ENCODE results near the gene ATP2C1.

ATP2C1 gene

GRCh38 chr3:130941793-130942192 is 47.9 kb downstream of the ATP2C1 start:
- Mint-ChIP-seq H3K27me3 (no peaks in the 10 kb centered on the region), H3K36me3 (ENCODE audit: low read depth) (peaks cover 91% of the 10 kb centered on the region), H3K4me3 (no peak overlapping the region), H3K27ac (no peak overlapping the region), H3K4me1 (ENCODE audit: low read depth) (no peaks in the 10 kb centered on the region), H3K9me3 (no peaks in the 10 kb centered on the region)
- no peak for DNase-seq

GRCh38 chr3:130946882-130947281 is 53.0 kb downstream of the ATP2C1 start:
- peaks cover 91% of the 10 kb centered on the region for H3K36me3 Mint-ChIP-seq (ENCODE audit: low read depth)
- H3K4me1 Mint-ChIP-seq (ENCODE audit: low read depth), result peaks cover 12% of the 10 kb centered on the region
- H3K4me3 Mint-ChIP-seq, result no peak overlapping the region

GRCh38 chr3:130948001-130948773 is 54.3 kb downstream of the ATP2C1 start:
- Mint-ChIP-seq H3K9me3 (no peaks in the 10 kb centered on the region), H3K4me3 (no peak overlapping the region), H3K27ac (no peak overlapping the region), H3K4me1 (ENCODE audit: low read depth) (peaks cover 12% of the 10 kb centered on the region), H3K36me3 (ENCODE audit: low read depth) (peaks cover 91% of the 10 kb centered on the region), H3K27me3 (no peaks in the 10 kb centered on the region)
- DNase-seq, result no peak

More at GRCh38 chr3:130946882-130947281, 53.0 kb downstream of the ATP2C1 start:
- Mint-ChIP-seq H3K27ac (no peak overlapping the region), H3K27me3 (no peaks in the 10 kb centered on the region), H3K9me3 (no peaks in the 10 kb centered on the region)
- no peak for DNase-seq

GRCh38 chr3:130948929-130949328 is 55.0 kb downstream of the ATP2C1 start:
- Mint-ChIP-seq H3K27ac (peak overlapping the region; percentile 1), H3K9me3 (no peaks in the 10 kb centered on the region), H3K27me3 (no peaks in the 10 kb centered on the region), H3K4me3 (no peak overlapping the region), H3K4me1 (ENCODE audit: low read depth) (peaks cover 12% of the 10 kb centered on the region), H3K36me3 (ENCODE audit: low read depth) (peaks cover 91% of the 10 kb centered on the region)
- no peak for DNase-seq

- Mint-ChIP-seq H3K27me3 (no peaks in the 10 kb centered on the region), H3K4me1 (ENCODE audit: low read depth) (peaks cover 12% of the 10 kb centered on the region), H3K4me3 (no peak overlapping the region), H3K9me3 (no peaks in the 10 kb centered on the region), H3K36me3 (ENCODE audit: low read depth) (peaks cover 88% of the 10 kb centered on the region), H3K27ac (no peak overlapping the region)
- no peak for DNase-seq
Measured at GRCh38 chr3:130950124-130950523, 56.2 kb downstream of the ATP2C1 start.

GRCh38 chr3:130950641-130951040 is 56.8 kb downstream of the ATP2C1 start:
- no peaks in the 10 kb centered on the region for H3K9me3 Mint-ChIP-seq
- no peak for DNase-seq
- no peak overlapping the region for H3K27ac Mint-ChIP-seq
- H3K4me1 Mint-ChIP-seq (ENCODE audit: low read depth), result peaks cover 12% of the 10 kb centered on the region
- H3K36me3 Mint-ChIP-seq (ENCODE audit: low read depth), result peaks cover 90% of the 10 kb centered on the region
- no peaks in the 10 kb centered on the region for H3K27me3 Mint-ChIP-seq
- H3K4me3 Mint-ChIP-seq, result no peak overlapping the region

GRCh38 chr3:130955481-130955880 is 61.6 kb downstream of the ATP2C1 start:
- no peak for DNase-seq
- H3K27ac Mint-ChIP-seq, result no peak overlapping the region
- no peak overlapping the region for H3K4me3 Mint-ChIP-seq
- peaks cover 81% of the 10 kb centered on the region for H3K36me3 Mint-ChIP-seq (ENCODE audit: low read depth)
- H3K27me3 Mint-ChIP-seq, result no peaks in the 10 kb centered on the region
- no peaks in the 10 kb centered on the region for H3K9me3 Mint-ChIP-seq
- H3K4me1 Mint-ChIP-seq (ENCODE audit: low read depth), result peaks cover 4% of the 10 kb centered on the region

- Mint-ChIP-seq H3K27me3 (no peaks in the 10 kb centered on the region), H3K9me3 (no peaks in the 10 kb centered on the region), H3K4me1 (ENCODE audit: low read depth) (peaks cover 4% of the 10 kb centered on the region), H3K4me3 (no peak overlapping the region), H3K27ac (no peak overlapping the region), H3K36me3 (ENCODE audit: low read depth) (peaks cover 84% of the 10 kb centered on the region)
- DNase-seq, result no peak
Measured at GRCh38 chr3:130956281-130956680, 62.4 kb downstream of the ATP2C1 start.

- H3K27ac Mint-ChIP-seq, result no peak overlapping the region
Measured at GRCh38 chr3:130956721-130957120, 62.8 kb downstream of the ATP2C1 start.

GRCh38 chr3:130960139-130960795 is 66.4 kb downstream of the ATP2C1 start:
- Mint-ChIP-seq H3K4me3 (no peak overlapping the region), H3K9me3 (no peaks in the 10 kb centered on the region), H3K36me3 (ENCODE audit: low read depth) (peaks cover 81% of the 10 kb centered on the region), H3K27ac (no peak overlapping the region), H3K4me1 (ENCODE audit: low read depth) (peaks cover 4% of the 10 kb centered on the region), H3K27me3 (no peaks in the 10 kb centered on the region)
- DNase-seq, result no peak

More at GRCh38 chr3:130956721-130957120, 62.8 kb downstream of the ATP2C1 start:
- DNase-seq, result no peak
- Mint-ChIP-seq H3K27me3 (no peaks in the 10 kb centered on the region), H3K4me3 (no peak overlapping the region), H3K9me3 (no peaks in the 10 kb centered on the region), H3K36me3 (ENCODE audit: low read depth) (peaks cover 85% of the 10 kb centered on the region), H3K4me1 (ENCODE audit: low read depth) (peaks cover 4% of the 10 kb centered on the region)

- DNase-seq, result no peak
- Mint-ChIP-seq H3K4me1 (ENCODE audit: low read depth) (peaks cover 4% of the 10 kb centered on the region), H3K27ac (no peak overlapping the region), H3K9me3 (no peaks in the 10 kb centered on the region), H3K36me3 (ENCODE audit: low read depth) (peaks cover 82% of the 10 kb centered on the region), H3K27me3 (no peaks in the 10 kb centered on the region), H3K4me3 (no peak overlapping the region)
Measured at GRCh38 chr3:130961458-130961857, 67.6 kb downstream of the ATP2C1 start.

GRCh38 chr3:130963444-130963843 is 69.6 kb downstream of the ATP2C1 start:
- Mint-ChIP-seq H3K4me1 (ENCODE audit: low read depth) (peaks cover 4% of the 10 kb centered on the region), H3K36me3 (ENCODE audit: low read depth) (peaks cover 87% of the 10 kb centered on the region), H3K27me3 (no peaks in the 10 kb centered on the region), H3K27ac (no peak overlapping the region), H3K4me3 (no peak overlapping the region), H3K9me3 (no peaks in the 10 kb centered on the region)
- no peak for DNase-seq

GRCh38 chr3:130963878-130964277 is 70.0 kb downstream of the ATP2C1 start:
- H3K27me3 Mint-ChIP-seq, result no peaks in the 10 kb centered on the region
- no peak for DNase-seq
- H3K4me1 Mint-ChIP-seq (ENCODE audit: low read depth), result peaks cover 4% of the 10 kb centered on the region
- no peak overlapping the region for H3K27ac Mint-ChIP-seq
- H3K4me3 Mint-ChIP-seq, result no peak overlapping the region
- peaks cover 89% of the 10 kb centered on the region for H3K36me3 Mint-ChIP-seq (ENCODE audit: low read depth)
- no peaks in the 10 kb centered on the region for H3K9me3 Mint-ChIP-seq

GRCh38 chr3:130967281-130967680 is 73.4 kb downstream of the ATP2C1 start:
- Mint-ChIP-seq H3K4me3 (no peak overlapping the region), H3K4me1 (ENCODE audit: low read depth) (peaks cover 9% of the 10 kb centered on the region), H3K27ac (no peak overlapping the region), H3K9me3 (no peaks in the 10 kb centered on the region), H3K36me3 (ENCODE audit: low read depth) (peaks cover 92% of the 10 kb centered on the region), H3K27me3 (no peaks in the 10 kb centered on the region)
- DNase-seq, result no peak

- H3K9me3 Mint-ChIP-seq, result no peaks in the 10 kb centered on the region
- no peak for DNase-seq
- H3K4me3 Mint-ChIP-seq, result no peak overlapping the region
- H3K27ac Mint-ChIP-seq, result no peak overlapping the region
- H3K36me3 Mint-ChIP-seq (ENCODE audit: low read depth), result peaks cover 92% of the 10 kb centered on the region
- no peaks in the 10 kb centered on the region for H3K27me3 Mint-ChIP-seq
- H3K4me1 Mint-ChIP-seq (ENCODE audit: low read depth), result peaks cover 9% of the 10 kb centered on the region
Measured at GRCh38 chr3:130968221-130968620, 74.3 kb downstream of the ATP2C1 start.

Data from activated T-cell treated with anti-CD3 and anti-CD28 coated beads, Interleukin-2, amount 50 U/mL, for 24 hours (primary cell).